Natural killer cell (primary cell): ENCODE measurements around the gene IFT27. TPM values are rescaled to one million over a fixed set of nuclear protein-coding genes. Genes with fewer than 3 reads are reported as not detected.

Experiments
- ATAC-seq, 3 donors: fragments of 150-1000 bp in 2 of 3; fragments of 200-7000 bp in 1 of 3; cut with Tn5 transposase; 1 replicate in 1 of 3; 2 replicates in 2 of 3; pipeline ENCODE4 v1.10.0; 2021; ENCODE audit warnings: mild to moderate bottlenecking in 2 of 3, moderate library complexity in 2 of 3
- DNase-seq, 2 donors: peaks; one replicate each; pipeline versions ENCODE4 v3.0.0 to v3.0.0-alpha.2; 2013 to 2021; ENCODE audit warnings: mixed read lengths in 1 of 2
- H3K27ac ChIP-seq: one replicate; pipeline ENCODE4 v1.5.1; 2013; ENCODE audit warnings: mild to moderate bottlenecking, low read length
- H3K27me3 ChIP-seq: one replicate; pipeline ENCODE4 v1.6.1; 2013; ENCODE audit warnings: low read length; ENCODE audit not compliant: control insufficient read depth, insufficient read depth
- H3K36me3 ChIP-seq: one replicate; pipeline ENCODE4 v1.6.1; 2013; ENCODE audit warnings: low read length; ENCODE audit not compliant: control insufficient read depth, insufficient read depth
- H3K4me1 ChIP-seq: one replicate; pipeline ENCODE4 v1.6.1; 2013; ENCODE audit warnings: low read length; ENCODE audit not compliant: control insufficient read depth, insufficient read depth
- H3K4me3 ChIP-seq: one replicate; pipeline ENCODE4 v1.5.1; 2013; ENCODE audit warnings: low read length
- H3K9me3 ChIP-seq: one replicate; pipeline ENCODE4 v1.6.1; 2013; ENCODE audit warnings: low read length; ENCODE audit not compliant: control insufficient read depth, insufficient read depth
- H3K27ac Mint-ChIP-seq, 2 donors: one replicate each; pipeline ENCODE4 v1.8.0; 2022; ENCODE audit warnings: mild to moderate bottlenecking in 2 of 2, mixed read lengths in 2 of 2, moderate library complexity in 1 of 2
- H3K27me3 Mint-ChIP-seq, 2 donors: one replicate each; pipeline ENCODE4 v1.8.0; 2022; ENCODE audit warnings: low read depth in 2 of 2, mixed read lengths in 2 of 2
- H3K36me3 Mint-ChIP-seq: one replicate; pipeline ENCODE4 v1.8.0; 2022; ENCODE audit warnings: mixed read lengths
- H3K4me1 Mint-ChIP-seq, 2 donors: one replicate each; pipeline ENCODE4 v1.8.0; 2022; ENCODE audit warnings: mixed read lengths in 2 of 2
- H3K4me3 Mint-ChIP-seq: one replicate; pipeline ENCODE4 v1.8.0; 2022; ENCODE audit warnings: mild to moderate bottlenecking, moderate library complexity, mixed read lengths
- H3K9me3 Mint-ChIP-seq, 2 donors: one replicate each; pipeline ENCODE4 v1.8.0; 2022; ENCODE audit warnings: mixed read lengths in 2 of 2
- CTCF ChIP-seq: fragments of 200-600 bp; IDR thresholded peaks from one replicate; pipeline ENCODE4 v1.8.0; 2022; ENCODE audit warnings: antibody characterized with exemption
- WGBS: methylation state at CpG from one replicate; pipeline ENCODE4 v1.1.7; 2013; ENCODE audit warnings: missing lambda C conversion rate; ENCODE audit not compliant: insufficient coverage; 5-methylcytosine and 5-hydroxymethylcytosine counted together
- intact Hi-C: fragments of 100-400 bp; cut with micrococcal nuclease; formaldehyde crosslinking; loops from one replicate; pipeline ENCODE4 v1.14.2; 2022
- total RNA-seq, 4 donors: library from RNA; stranded (reverse); fragments of 120-200 nt in 1 of 4; gene quantifications; one replicate each; pipeline versions ENCODE4 v1.2.3 to v1.2.4, GENCODE V29; 2013 to 2022

IFT27 gene
- total RNA-seq, 3 donors from 2014 or later (not counting 1 experiment from before 2014, with no cell fraction given), result 16.5 to 30.1 (median 27.1) TPM

- Mint-ChIP-seq H3K4me3 (no peak within 1 kb of the TSS), H3K9me3 (no peaks in the 10 kb centered on the region), H3K27ac (no peak within 1 kb of the TSS), H3K27me3 (peaks cover 63 to 72% of the 10 kb centered on the region in 2 donors), H3K4me1 (no peaks in the 10 kb centered on the region), H3K36me3 (no peaks in the 10 kb centered on the region)
- no peak for TF ChIP-seq CTCF
- peaks cover 25% of the 10 kb centered on the region for H3K27me3 ChIP-seq
- no peaks in the 10 kb centered on the region for H3K9me3 ChIP-seq
- no peak within 1 kb of the TSS for H3K4me3 ChIP-seq
- WGBS, result 2% methylated on average over 75 of the region's 75 CpGs
- H3K27ac ChIP-seq, result no peak within 1 kb of the TSS
- intact Hi-C loops, result no loop called here
- H3K36me3 ChIP-seq, result no peaks in the 10 kb centered on the region
- ATAC-seq (no peak), DNase-seq (no peak)
- no peaks in the 10 kb centered on the region for H3K4me1 ChIP-seq
These were observed 41.0 kb upstream of the IFT27 start, which contains the start of gene PVALB for GRCh38 chr22:36816636-36817524. PVALB (minus strand) TSS chr22:36817035; CDS start chr22:36817005, 30 bp downstream.

DNA sequence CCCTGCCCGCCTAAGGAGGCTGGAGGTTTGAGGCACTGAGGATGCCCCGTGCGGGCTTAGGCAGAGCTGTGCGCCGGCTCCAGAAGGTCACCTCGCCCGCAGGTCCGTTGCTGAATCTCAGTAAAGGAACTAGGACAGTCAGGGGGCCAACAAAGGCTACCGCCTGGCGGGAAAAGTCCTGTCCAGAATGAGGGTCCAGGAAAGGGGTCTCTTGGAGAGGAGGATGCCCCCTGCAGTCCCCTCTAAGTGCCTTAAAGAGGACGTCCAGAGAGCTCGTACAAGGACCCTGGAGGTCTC, 40.4 kb upstream of the IFT27 start:
- Mint-ChIP-seq H3K4me1 (no peaks in the 10 kb centered on the region), H3K36me3 (no peaks in the 10 kb centered on the region), H3K27me3 (peaks cover 63 to 75% of the 10 kb centered on the region in 2 donors), H3K9me3 (no peaks in the 10 kb centered on the region), H3K27ac (no peak overlapping the region), H3K4me3 (no peak overlapping the region)
- peaks cover 25% of the 10 kb centered on the region for H3K27me3 ChIP-seq
- ATAC-seq, result no peak
- no peak for TF ChIP-seq CTCF
- WGBS, result 5% methylated on average over 12 of the region's 12 CpGs
- H3K9me3 ChIP-seq, result no peaks in the 10 kb centered on the region
- no peak overlapping the region for H3K4me3 ChIP-seq
- no peaks in the 10 kb centered on the region for H3K36me3 ChIP-seq
- intact Hi-C loops, result no loop called here
- no peak for DNase-seq
- H3K4me1 ChIP-seq, result no peaks in the 10 kb centered on the region
- no peak overlapping the region for H3K27ac ChIP-seq

- Histone ChIP-seq H3K27ac (no peak overlapping the region), H3K4me1 (no peaks in the 10 kb centered on the region), H3K27me3 (peaks cover 25% of the 10 kb centered on the region), H3K36me3 (no peaks in the 10 kb centered on the region), H3K4me3 (no peak overlapping the region), H3K9me3 (no peaks in the 10 kb centered on the region)
- 42% methylated on average over 8 of the region's 8 CpGs for WGBS
- Mint-ChIP-seq H3K36me3 (no peaks in the 10 kb centered on the region), H3K9me3 (no peaks in the 10 kb centered on the region), H3K27ac (no peak overlapping the region), H3K4me3 (no peak overlapping the region), H3K4me1 (no peaks in the 10 kb centered on the region), H3K27me3 (peaks cover 62 to 72% of the 10 kb centered on the region in 2 donors)
- DNase-seq (no peak), ATAC-seq (no peak)
- intact Hi-C loops, result no loop called here
- no peak for TF ChIP-seq CTCF
These were observed 39.8 kb upstream of the IFT27 start for GRCh38 chr22:36815558-36816338.
